ENCODE results near the gene EVX1. TPM values are rescaled to one million over a fixed set of nuclear protein-coding genes. Genes with fewer than 3 reads are reported as not detected.

EVX1 gene
- total RNA-seq, 1 experiment from 2014 or later, result not detected

- no peaks in the 10 kb centered on the region for H4K20me1 ChIP-seq (ENCODE audit: control insufficient read depth, insufficient read depth, insufficient read length)
- no peak overlapping the region for H2BK20ac ChIP-seq (ENCODE audit: low read depth, low read length, poor library complexity, severe bottlenecking)
- no peaks in the 10 kb centered on the region for H3K79me1 ChIP-seq (ENCODE audit: insufficient read depth, low read depth, low read length, poor library complexity, severe bottlenecking)
- no peak overlapping the region for H2AFZ ChIP-seq (ENCODE audit: low read length)
- H4K5ac ChIP-seq (ENCODE audit: insufficient read length, low read depth, low read length), result no peak overlapping the region
- Mint-ChIP-seq H3K9me3 (peaks cover 2 to 8% of the 10 kb centered on the region in 2 experiments; a peak in 3 of 5 replicates), H3K27me3 (ENCODE audit: low read depth) (peaks cover 100% of the 10 kb centered on the region), H3K27ac (no peak overlapping the region), H3K4me1 (peaks cover 18 to 27% of the 10 kb centered on the region in 2 experiments), H3K36me3 (ENCODE audit: insufficient read depth in 1 of 3, low read depth in 3 of 3) (no peaks in the 10 kb centered on the region), H3K4me3 (no peak overlapping the region)
- no peaks in the 10 kb centered on the region for H3K9me3 ChIP-seq (ENCODE audit: control insufficient read depth, low read depth, low read length)
- no peak overlapping the region for H2BK5ac ChIP-seq (ENCODE audit: insufficient read length, low read length)
- no peak overlapping the region for H4K91ac ChIP-seq (ENCODE audit: insufficient read length, low read depth, low read length)
- WGBS (ENCODE audit: extremely low coverage, insufficient read length, low lambda C conversion rate), result no CpG with 5 or more reads among the region's 32 CpGs
- H3K27ac ChIP-seq (ENCODE audit: insufficient read length, low read depth, low read length), result no peak overlapping the region
- H3K56ac ChIP-seq (ENCODE audit: insufficient read length, low read depth, low read length), result no peak overlapping the region
- H3K27me3 ChIP-seq (ENCODE audit: insufficient read depth, low read length), result peaks cover 100% of the 10 kb centered on the region
- H2BK15ac ChIP-seq (ENCODE audit: low read depth, low read length), result no peak overlapping the region
- H3T11ph ChIP-seq (ENCODE audit: low read length), result no peak overlapping the region
- H3K23me2 ChIP-seq (ENCODE audit: insufficient read length, low read depth, low read length, poor library complexity, severe bottlenecking), result peaks cover 8% of the 10 kb centered on the region
- H2BK120ac ChIP-seq (ENCODE audit: low read depth, low read length, poor library complexity, severe bottlenecking), result no peak overlapping the region
- peak; percentile 84 for TF ChIP-seq CTCF (conservative IDR thresholded peaks at IDR 0.05)
- no peak overlapping the region for H3K9ac ChIP-seq (ENCODE audit: extremely low read depth, insufficient read length, low read length)
- H4K8ac ChIP-seq (replicated peaks; ENCODE audit: insufficient read length, low read depth, low read length), result no peak overlapping the region
- no peak overlapping the region for H3K18ac ChIP-seq (ENCODE audit: insufficient read length, low read depth, low read length)
- H3K4ac ChIP-seq (ENCODE audit: low read depth, low read length), result no peak overlapping the region
- no peaks in the 10 kb centered on the region for H3K4me1 ChIP-seq (ENCODE audit: insufficient read depth, low read length)
- no peak overlapping the region for H3K4me2 ChIP-seq (ENCODE audit: insufficient read depth, insufficient read length, low read length)
- no peaks in the 10 kb centered on the region for H3K79me2 ChIP-seq (ENCODE audit: insufficient read depth, low read length)
- no peak overlapping the region for H2AK5ac ChIP-seq (ENCODE audit: insufficient read length, low read length)
- DNase-seq, result peak; percentile 78
- no peak overlapping the region for H3K14ac ChIP-seq (ENCODE audit: insufficient read depth, low read length)
- H3K23ac ChIP-seq (ENCODE audit: insufficient read length, low read depth, low read length), result no peak overlapping the region
- H2BK12ac ChIP-seq (ENCODE audit: insufficient read length, low read depth, low read length), result no peak overlapping the region
These were observed 32.0 kb upstream of the EVX1 start for GRCh38 chr7:27210441-27211083.
